ENCODE data around the gene YIF1A. TPM values are rescaled to one million over a fixed set of nuclear protein-coding genes. Genes with fewer than 3 reads are reported as not detected.

YIF1A gene
- total and polyA plus RNA-seq, 2 donors (not counting 3 experiments of a cell fraction or from before 2014, with no cell fraction given) = 104 to 271 TPM

DNA sequence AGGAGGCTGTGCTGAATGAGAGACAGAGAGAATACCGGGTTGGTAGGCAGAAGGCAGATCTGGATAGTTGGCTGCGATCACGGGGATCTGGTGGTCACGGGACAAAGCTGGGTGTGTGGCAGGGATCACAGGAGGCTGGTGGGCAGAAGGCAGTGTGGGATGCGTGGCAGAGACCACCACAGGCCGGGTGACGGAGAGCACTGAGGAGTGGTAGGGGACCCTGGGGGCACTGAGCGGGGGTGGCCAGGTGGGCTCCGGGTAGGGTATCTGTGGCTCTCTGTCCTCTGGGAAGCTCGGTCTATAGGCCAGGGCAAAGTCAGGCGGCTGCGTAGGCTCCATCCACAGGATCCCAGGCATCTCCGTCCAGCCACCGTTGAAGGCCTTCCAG, 26.5 kb upstream of the YIF1A start:
- no peak overlapping the region for H3K4me2 ChIP-seq (ENCODE audit: insufficient read depth, low read length)
- no peak overlapping the region for H3K9ac ChIP-seq (replicated peaks; ENCODE audit: extremely low read depth, insufficient read depth, low read length)
- BruUV-seq (replicated peaks) = no TSS peak

More for the DNA sequence above, 26.5 kb upstream of the YIF1A start:
- Histone ChIP-seq H4K20me1 (replicated peaks; ENCODE audit: control insufficient read depth, extremely low read depth, insufficient read depth, low read length) (no peaks in the 10 kb centered on the region), H3K27ac (ENCODE audit: insufficient read depth, low read depth, low read length) (no peak overlapping the region), H3K36me3 (ENCODE audit: control insufficient read depth in 2 of 2, extremely low read depth in 1 of 2, insufficient read depth in 2 of 2, low read length in 2 of 2) (no peaks in the 10 kb centered on the region), H3K4me3 (replicated peaks in 1 of 3; ENCODE audit: insufficient read depth in 1 of 3, low read depth in 1 of 3, low read length in 3 of 3) (no peak overlapping the region), H3K4me1 (ENCODE audit: control insufficient read depth, extremely low read depth, insufficient read depth, low read length) (peaks cover 4% of the 10 kb centered on the region), H2AFZ (ENCODE audit: low read depth, low read length) (no peak overlapping the region), H3K79me2 (ENCODE audit: control insufficient read depth, insufficient read depth, low read length) (no peaks in the 10 kb centered on the region), H3K27me3 (ENCODE audit: control insufficient read depth in 2 of 2, insufficient read depth in 2 of 2, low read length in 2 of 2) (peaks cover 6 to 7% of the 10 kb centered on the region in 2 experiments), H3K9me1 (replicated peaks; ENCODE audit: control insufficient read depth, extremely low read depth, insufficient read depth, low read length) (no peaks in the 10 kb centered on the region), H3K9me3 (replicated peaks; ENCODE audit: control insufficient read depth, insufficient read depth, low read length) (no peaks in the 10 kb centered on the region)
- TF ChIP-seq FOS (IDR thresholded peaks at IDR 0.05; ENCODE audit: borderline replicate concordance, insufficient read depth, low read length) (no peak), EZH2 (IDR thresholded peaks at IDR 0.05; ENCODE audit: borderline replicate concordance, low read depth, low read length, severe bottlenecking) (no peak), POLR2A (IDR thresholded peaks at IDR 0.05; ENCODE audit: low read depth, low read length) (no peak), JUN (IDR thresholded peaks at IDR 0.05; ENCODE audit: borderline replicate concordance, insufficient read depth, insufficient read length, low read depth) (no peak), GATA2 (IDR thresholded peaks at IDR 0.05; ENCODE audit: insufficient read depth, insufficient read length, low read depth, low read length) (no peak), MYC (IDR thresholded peaks at IDR 0.05; ENCODE audit: low read depth, low read length) (no peak)
- TF ChIP-seq, protein P1, sequence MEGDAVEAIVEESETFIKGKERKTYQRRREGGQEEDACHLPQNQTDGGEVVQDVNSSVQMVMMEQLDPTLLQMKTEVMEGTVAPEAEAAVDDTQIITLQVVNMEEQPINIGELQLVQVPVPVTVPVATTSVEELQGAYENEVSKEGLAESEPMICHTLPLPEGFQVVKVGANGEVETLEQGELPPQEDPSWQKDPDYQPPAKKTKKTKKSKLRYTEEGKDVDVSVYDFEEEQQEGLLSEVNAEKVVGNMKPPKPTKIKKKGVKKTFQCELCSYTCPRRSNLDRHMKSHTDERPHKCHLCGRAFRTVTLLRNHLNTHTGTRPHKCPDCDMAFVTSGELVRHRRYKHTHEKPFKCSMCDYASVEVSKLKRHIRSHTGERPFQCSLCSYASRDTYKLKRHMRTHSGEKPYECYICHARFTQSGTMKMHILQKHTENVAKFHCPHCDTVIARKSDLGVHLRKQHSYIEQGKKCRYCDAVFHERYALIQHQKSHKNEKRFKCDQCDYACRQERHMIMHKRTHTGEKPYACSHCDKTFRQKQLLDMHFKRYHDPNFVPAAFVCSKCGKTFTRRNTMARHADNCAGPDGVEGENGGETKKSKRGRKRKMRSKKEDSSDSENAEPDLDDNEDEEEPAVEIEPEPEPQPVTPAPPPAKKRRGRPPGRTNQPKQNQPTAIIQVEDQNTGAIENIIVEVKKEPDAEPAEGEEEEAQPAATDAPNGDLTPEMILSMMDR (IDR thresholded peaks at IDR 0.05; ENCODE audit: extremely low read depth in 1 of 2, insufficient read depth in 1 of 2, low read depth in 1 of 2, low read length in 2 of 2) = no peak
- TF ChIP-seq, protein P2, sequence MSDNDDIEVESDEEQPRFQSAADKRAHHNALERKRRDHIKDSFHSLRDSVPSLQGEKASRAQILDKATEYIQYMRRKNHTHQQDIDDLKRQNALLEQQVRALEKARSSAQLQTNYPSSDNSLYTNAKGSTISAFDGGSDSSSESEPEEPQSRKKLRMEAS (IDR thresholded peaks at IDR 0.05; ENCODE audit: insufficient read depth, insufficient read length) = no peak
- DNase-seq (ENCODE audit: low read depth, low spot score) (no peak), FAIRE-seq (no peak)
- CTCF ChIA-PET = interaction anchor here (1.4 to 9.5 kb wide), 2 partner anchors 17 to 74 kb away, joined by 3 to 225 read pairs; partner anchors contain the start of gene RIN1
- dilution Hi-C loops (cut with MboI; ENCODE audit: extremely low pct_ligation_motif_present, low sequenced_read_pairs) = no loop called here
- intact Hi-C loops (cut with micrococcal nuclease) = no loop called here
- POLR2A ChIA-PET = no interaction called here
